ENCODE results near the gene PITRM1.

The PITRM1 gene

GRCh38 chr10:3091921-3092320 lies 80.7 kb downstream of the PITRM1 start:
- TF ChIP-seq CREB1 (IDR thresholded peaks at IDR 0.05; ENCODE audit: low read depth) (no peak), USF1 (IDR thresholded peaks at IDR 0.05) (no peak), TEAD4 (IDR thresholded peaks at IDR 0.05) (no peak), EP300 (IDR thresholded peaks at IDR 0.05; ENCODE audit: borderline replicate concordance) (no peak), TCF12 (IDR thresholded peaks at IDR 0.05; ENCODE audit: low read depth) (no peak), TAF1 (IDR thresholded peaks at IDR 0.05; ENCODE audit: low read depth) (no peak), CEBPB (IDR thresholded peaks at IDR 0.05) (no peak), EGR1 (IDR thresholded peaks at IDR 0.05) (no peak), ZBTB7A (IDR thresholded peaks at IDR 0.05; ENCODE audit: low read depth) (no peak), FOXM1 (IDR thresholded peaks at IDR 0.05; ENCODE audit: borderline replicate concordance, low read depth) (no peak), MAX (IDR thresholded peaks at IDR 0.05) (no peak), RAD21 (IDR thresholded peaks at IDR 0.05; ENCODE audit: low read depth) (no peak), YY1 (IDR thresholded peaks at IDR 0.05; ENCODE audit: low read depth) (no peak), NFIC (IDR thresholded peaks at IDR 0.05) (no peak), REST (IDR thresholded peaks at IDR 0.05; ENCODE audit: low read depth) (no peak)

GRCh38 chr10:3090914-3091787 lies 81.4 kb downstream of the PITRM1 start:
- peak; percentile 92 for TF ChIP-seq NFIC (IDR thresholded peaks at IDR 0.05)
- TF ChIP-seq CEBPB (IDR thresholded peaks at IDR 0.05), result peak; percentile 96
- TF ChIP-seq FOXM1 (IDR thresholded peaks at IDR 0.05; ENCODE audit: borderline replicate concordance, low read depth), result no peak
- peak; percentile 82 for TF ChIP-seq MAX (IDR thresholded peaks at IDR 0.05)
- no peak for TF ChIP-seq ZBTB7A (IDR thresholded peaks at IDR 0.05; ENCODE audit: low read depth)
- TF ChIP-seq YY1 (IDR thresholded peaks at IDR 0.05; ENCODE audit: low read depth), result no peak
- no peak for TF ChIP-seq CREB1 (IDR thresholded peaks at IDR 0.05; ENCODE audit: low read depth)
- TF ChIP-seq EP300 (IDR thresholded peaks at IDR 0.05; ENCODE audit: borderline replicate concordance), result 0 out of 2 replicates have a peak, but pooled peaks have one; percentile 27
- TF ChIP-seq TEAD4 (IDR thresholded peaks at IDR 0.05), result peak; percentile 93
- TF ChIP-seq RAD21 (IDR thresholded peaks at IDR 0.05; ENCODE audit: low read depth), result peak; percentile 36; the same call in 1 of the 2 replicates
- no peak; the same call in 1 of the 2 replicates for TF ChIP-seq TAF1 (IDR thresholded peaks at IDR 0.05; ENCODE audit: low read depth)
- no peak for TF ChIP-seq USF1 (IDR thresholded peaks at IDR 0.05)

- TF ChIP-seq NFIC (IDR thresholded peaks at IDR 0.05) (no peak), EGR1 (IDR thresholded peaks at IDR 0.05) (no peak), FOXM1 (IDR thresholded peaks at IDR 0.05; ENCODE audit: borderline replicate concordance, low read depth) (no peak), EP300 (IDR thresholded peaks at IDR 0.05; ENCODE audit: borderline replicate concordance) (no peak), CEBPB (IDR thresholded peaks at IDR 0.05) (no peak), ZBTB7A (IDR thresholded peaks at IDR 0.05; ENCODE audit: low read depth) (no peak), CREB1 (IDR thresholded peaks at IDR 0.05; ENCODE audit: low read depth) (no peak), YY1 (IDR thresholded peaks at IDR 0.05; ENCODE audit: low read depth) (no peak), RAD21 (IDR thresholded peaks at IDR 0.05; ENCODE audit: low read depth) (no peak), MAX (IDR thresholded peaks at IDR 0.05) (no peak), TCF12 (IDR thresholded peaks at IDR 0.05; ENCODE audit: low read depth) (no peak), REST (IDR thresholded peaks at IDR 0.05; ENCODE audit: low read depth) (no peak), TEAD4 (IDR thresholded peaks at IDR 0.05) (no peak), TAF1 (IDR thresholded peaks at IDR 0.05; ENCODE audit: low read depth) (no peak), USF1 (IDR thresholded peaks at IDR 0.05) (no peak)
These were observed 82.2 kb downstream of the PITRM1 start for GRCh38 chr10:3090388-3090787.

Measured in Ishikawa (cell line).